Endothelial cell (in vitro differentiated cells): ENCODE measurements around the gene ZNF644. TPM values are rescaled to one million over a fixed set of nuclear protein-coding genes. Genes with fewer than 3 reads are reported as not detected.

ENCODE experiments used
- DNase-seq: peaks from one replicate; pipeline ENCODE4 v3.0.0; 2021; ENCODE audit warnings: low spot score
- H3K27ac Mint-ChIP-seq: one replicate; pipeline ENCODE4 v1.8.0; 2021; ENCODE audit warnings: mixed read lengths, inconsistent platforms; ENCODE audit not compliant: unreplicated experiment
- H3K27me3 Mint-ChIP-seq: one replicate; pipeline ENCODE4 v1.8.0; 2021; ENCODE audit warnings: mild to moderate bottlenecking, moderate library complexity, mixed read lengths, inconsistent platforms; ENCODE audit not compliant: unreplicated experiment
- H3K36me3 Mint-ChIP-seq: one replicate; pipeline ENCODE4 v1.8.0; 2021; ENCODE audit warnings: mild to moderate bottlenecking, low read depth, mixed read lengths, inconsistent platforms; ENCODE audit not compliant: unreplicated experiment
- H3K4me1 Mint-ChIP-seq: one replicate; pipeline ENCODE4 v1.8.0; 2021; ENCODE audit warnings: mild to moderate bottlenecking, mixed read lengths, inconsistent platforms; ENCODE audit not compliant: unreplicated experiment
- H3K4me3 Mint-ChIP-seq: one replicate; pipeline ENCODE4 v1.8.0; 2021; ENCODE audit warnings: mild to moderate bottlenecking, mixed read lengths, inconsistent platforms; ENCODE audit not compliant: unreplicated experiment
- H3K9me3 Mint-ChIP-seq: one replicate; pipeline ENCODE4 v1.8.0; 2021; ENCODE audit warnings: mixed read lengths, inconsistent platforms; ENCODE audit not compliant: unreplicated experiment
- CTCF ChIP-seq: fragments of 200-600 bp; sonication (generic); IDR thresholded peaks from one replicate; pipeline ENCODE4 v1.5.0; 2021; ENCODE audit warnings: antibody characterized with exemption; ENCODE audit not compliant: unreplicated experiment
- total RNA-seq: library from RNA; stranded (reverse); fragmentation: NEBNext Ultra II Directional; extraction: Animal tissue kit (Norgen Biotek cat#: 25700); gene quantifications from one replicate; pipeline ENCODE4 v1.2.1, GENCODE V29; 2021; ENCODE audit not compliant: unreplicated experiment

ZNF644 gene
- total RNA-seq, 1 donor from 2014 or later = 67.1 TPM

DNA sequence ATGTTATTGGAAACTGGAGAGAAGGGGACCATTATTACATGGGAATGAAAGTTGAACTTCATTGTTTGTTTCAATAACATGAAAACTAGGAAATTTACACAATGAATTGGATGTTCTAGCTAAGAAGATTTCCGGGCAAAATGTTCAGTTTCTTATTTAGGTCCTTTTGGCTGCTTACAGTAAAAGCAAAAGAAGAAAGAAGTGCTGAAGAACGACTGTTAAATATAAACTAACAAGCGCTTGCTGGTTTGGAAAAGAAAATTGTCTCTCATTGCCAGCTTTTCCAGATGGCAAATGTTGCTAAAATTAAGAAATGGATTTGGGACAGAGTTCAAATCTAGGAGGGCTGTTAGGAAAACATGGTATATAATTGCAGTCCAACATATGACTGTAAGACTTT is 139.6 kb downstream of the ZNF644 start:
- Mint-ChIP-seq H3K36me3 (peaks cover 13% of the 10 kb centered on the region), H3K27me3 (peaks cover 9% of the 10 kb centered on the region), H3K9me3 (peaks cover 11% of the 10 kb centered on the region), H3K4me3 (no peak overlapping the region), H3K4me1 (no peaks in the 10 kb centered on the region), H3K27ac (no peak overlapping the region)
- no peak for DNase-seq
- TF ChIP-seq CTCF = no peak

DNA sequence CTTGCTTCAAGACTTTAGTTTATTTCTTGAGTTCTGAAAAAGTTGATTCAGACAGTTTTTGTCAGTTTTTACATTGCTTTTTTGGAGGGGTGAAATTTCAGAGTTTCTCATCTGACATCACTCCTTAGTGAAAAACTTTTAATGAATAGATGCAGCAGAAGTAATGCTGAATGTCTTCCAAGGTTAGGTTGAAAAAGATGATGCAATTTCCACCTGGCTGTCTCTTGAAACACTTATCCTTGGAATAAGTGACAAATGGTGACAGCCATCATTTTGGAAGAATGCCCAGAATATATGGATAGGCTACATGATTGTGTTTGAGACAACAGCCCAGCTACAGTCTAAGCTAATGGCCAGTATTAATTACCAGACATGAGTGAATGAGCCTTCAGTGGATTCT is 140.8 kb downstream of the ZNF644 start:
- TF ChIP-seq CTCF = no peak
- H3K27me3 Mint-ChIP-seq = peaks cover 7% of the 10 kb centered on the region

GRCh38 chr1:90879281-90879680 is 142.6 kb downstream of the ZNF644 start:
- Mint-ChIP-seq H3K9me3 (peaks cover 11% of the 10 kb centered on the region), H3K27ac (no peak overlapping the region), H3K27me3 (peaks cover 5% of the 10 kb centered on the region), H3K4me1 (no peaks in the 10 kb centered on the region), H3K4me3 (no peak overlapping the region), H3K36me3 (peaks cover 13% of the 10 kb centered on the region)
- TF ChIP-seq CTCF = no peak
- no peak for DNase-seq

More for the DNA sequence above, 140.8 kb downstream of the ZNF644 start:
- Mint-ChIP-seq H3K4me1 (no peaks in the 10 kb centered on the region), H3K36me3 (peaks cover 13% of the 10 kb centered on the region), H3K27ac (no peak overlapping the region), H3K4me3 (no peak overlapping the region), H3K9me3 (peaks cover 11% of the 10 kb centered on the region)
- DNase-seq = no peak

- no peaks in the 10 kb centered on the region for H3K9me3 Mint-ChIP-seq
- H3K4me3 Mint-ChIP-seq = no peak overlapping the region
- DNase-seq = no peak
- H3K4me1 Mint-ChIP-seq = no peaks in the 10 kb centered on the region
- peaks cover 13% of the 10 kb centered on the region for H3K36me3 Mint-ChIP-seq
- no peak for TF ChIP-seq CTCF
- no peak overlapping the region for H3K27ac Mint-ChIP-seq
- peaks cover 5% of the 10 kb centered on the region for H3K27me3 Mint-ChIP-seq
Observed at GRCh38 chr1:90876101-90876500, 145.7 kb downstream of the ZNF644 start.
